HepG2 (cell line): ENCODE measurements around the gene BLOC1S4. TPM values are rescaled to one million over a fixed set of nuclear protein-coding genes. Genes with fewer than 3 reads are reported as not detected.

Experiments
- AGO2 ChIP-seq: fragments of 200-400 bp; formaldehyde crosslinking; optimal IDR thresholded peaks from 2 replicates; pipeline ENCODE3; 2017; ENCODE audit warnings: mild to moderate bottlenecking, low read depth, low read length, moderate library complexity
- CENPT ChIP-seq: sonication (generic); formaldehyde crosslinking; IDR thresholded peaks from 2 replicates; pipeline ENCODE4 v1.8.0; 2022; ENCODE audit warnings: low read depth, mild to moderate bottlenecking, moderate library complexity, missing genetic modification reagents
- FOSL1 ChIP-seq: sonication (generic); formaldehyde crosslinking; IDR thresholded peaks from 2 replicates; pipeline ENCODE4 v1.9.0; 2021; ENCODE audit warnings: missing genetic modification reagents, borderline replicate concordance
- MED8 ChIP-seq: sonication (generic); formaldehyde crosslinking; IDR thresholded peaks from 2 replicates; pipeline ENCODE4 v1.8.1; 2023; ENCODE audit warnings: mild to moderate bottlenecking, missing genetic modification reagents; ENCODE audit not compliant: insufficient replicate concordance
- POLR2A ChIP-seq, 2 experiments: IDR thresholded peaks; 2 replicates each; pipeline ENCODE4 v1.6.1; 2011; ENCODE audit warnings: low read depth in 2 of 2, low read length in 2 of 2, mild to moderate bottlenecking in 1 of 2, moderate library complexity in 1 of 2; ENCODE audit not compliant: insufficient read depth in 1 of 2
- SP4 ChIP-seq: sonication (generic); formaldehyde crosslinking; IDR thresholded peaks from 2 replicates; pipeline ENCODE4 v1.8.1; 2023; ENCODE audit warnings: mild to moderate bottlenecking, missing genetic modification reagents
- SRSF9 ChIP-seq: fragments of 200-400 bp; formaldehyde crosslinking; IDR thresholded peaks from 2 replicates; pipeline ENCODE4 v1.6.1; 2018; ENCODE audit warnings: borderline replicate concordance, mild to moderate bottlenecking, low read depth, low read length; ENCODE audit not compliant: insufficient read depth, poor library complexity, severe bottlenecking
- TARDBP ChIP-seq: sonication (generic); formaldehyde crosslinking; IDR thresholded peaks from 2 replicates; pipeline ENCODE4 v1.8.0; 2022; ENCODE audit warnings: mild to moderate bottlenecking, missing genetic modification reagents
- ZFP90 ChIP-seq: sonication (generic); formaldehyde crosslinking; IDR thresholded peaks from 2 replicates; pipeline ENCODE4 v1.8.0; 2022; ENCODE audit warnings: missing genetic modification reagents, mild to moderate bottlenecking, inconsistent platforms, borderline replicate concordance
- ZNF235 ChIP-seq: sonication (generic); formaldehyde crosslinking; IDR thresholded peaks from 2 replicates; pipeline ENCODE4 v1.8.1; 2023; ENCODE audit warnings: mild to moderate bottlenecking, missing genetic modification reagents, borderline replicate concordance
- ZNF24 ChIP-seq: fragments of 450-650 bp; IDR thresholded peaks from 2 replicates; pipeline ENCODE4 v1.6.1; 2017; ENCODE audit warnings: antibody characterized with exemption, mild to moderate bottlenecking
- polyA plus RNA-seq, 8 experiments: library from polyadenylated mRNA; depleted of rRNA in 3 of 8; stranded (reverse) in 7 of 8; unstranded in 1 of 8; fragments of >200 nt; fragmentation: Illumina TruSeq in 4 of 8; extraction: Trizol in 4 of 8; gene quantifications; 2 replicates each; pipeline versions ENCODE4 v1.2.1 to v1.2.3, GENCODE V29; 2011 to 2016; ENCODE audit warnings: low read depth in 4 of 8, missing spikeins in 1 of 8, mixed read lengths in 1 of 8; ENCODE audit not compliant: insufficient read depth in 1 of 8
- total RNA-seq, 5 experiments: library from RNA; depleted of rRNA; stranded (reverse); fragments of >200 nt; fragmentation: Illumina TruSeq; extraction: Trizol; gene quantifications; 2 replicates each; pipeline ENCODE4 v1.2.3, GENCODE V29; 2016; ENCODE audit warnings: low read depth in 1 of 5
- TF ChIP-seq, protein P1 (sequence below): sonication (generic); formaldehyde crosslinking; IDR thresholded peaks from 2 replicates; pipeline ENCODE4 v1.4.0; 2020; ENCODE audit warnings: mild to moderate bottlenecking, missing genetic modification reagents
- TF ChIP-seq, protein P2 (sequence below): sonication (generic); formaldehyde crosslinking; conservative IDR thresholded peaks from 2 replicates; pipeline ENCODE4 v1.4.0; 2020; ENCODE audit warnings: mild to moderate bottlenecking, missing genetic modification reagents, moderate library complexity
- TF ChIP-seq, protein P3 (sequence below): IDR thresholded peaks from 2 replicates; pipeline ENCODE4 v1.4.0; 2020; ENCODE audit warnings: mild to moderate bottlenecking, missing genetic modification reagents
- TF ChIP-seq, protein P4 (sequence below), 2 experiments: sonication (generic) in 1 of 2; formaldehyde crosslinking in 1 of 2; IDR thresholded peaks; 2 replicates each; pipeline versions ENCODE4 v1.4.0 to v1.6.1; 2018 to 2020; ENCODE audit warnings: missing genetic modification reagents in 2 of 2, borderline replicate concordance in 1 of 2, low read depth in 1 of 2, mild to moderate bottlenecking in 1 of 2, missing biosample characterization in 1 of 2
- TF ChIP-seq, protein P5 (sequence below): sonication (generic); formaldehyde crosslinking; IDR thresholded peaks from 2 replicates; pipeline ENCODE4 v1.8.1; 2022; ENCODE audit warnings: mild to moderate bottlenecking, missing genetic modification reagents

The BLOC1S4 gene
- total and polyA plus RNA-seq, 2 of the 13 experiments (the other 11 are each of a cell fraction or from before 2014, with no cell fraction given) = 15.5 to 20.9 TPM

DNA sequence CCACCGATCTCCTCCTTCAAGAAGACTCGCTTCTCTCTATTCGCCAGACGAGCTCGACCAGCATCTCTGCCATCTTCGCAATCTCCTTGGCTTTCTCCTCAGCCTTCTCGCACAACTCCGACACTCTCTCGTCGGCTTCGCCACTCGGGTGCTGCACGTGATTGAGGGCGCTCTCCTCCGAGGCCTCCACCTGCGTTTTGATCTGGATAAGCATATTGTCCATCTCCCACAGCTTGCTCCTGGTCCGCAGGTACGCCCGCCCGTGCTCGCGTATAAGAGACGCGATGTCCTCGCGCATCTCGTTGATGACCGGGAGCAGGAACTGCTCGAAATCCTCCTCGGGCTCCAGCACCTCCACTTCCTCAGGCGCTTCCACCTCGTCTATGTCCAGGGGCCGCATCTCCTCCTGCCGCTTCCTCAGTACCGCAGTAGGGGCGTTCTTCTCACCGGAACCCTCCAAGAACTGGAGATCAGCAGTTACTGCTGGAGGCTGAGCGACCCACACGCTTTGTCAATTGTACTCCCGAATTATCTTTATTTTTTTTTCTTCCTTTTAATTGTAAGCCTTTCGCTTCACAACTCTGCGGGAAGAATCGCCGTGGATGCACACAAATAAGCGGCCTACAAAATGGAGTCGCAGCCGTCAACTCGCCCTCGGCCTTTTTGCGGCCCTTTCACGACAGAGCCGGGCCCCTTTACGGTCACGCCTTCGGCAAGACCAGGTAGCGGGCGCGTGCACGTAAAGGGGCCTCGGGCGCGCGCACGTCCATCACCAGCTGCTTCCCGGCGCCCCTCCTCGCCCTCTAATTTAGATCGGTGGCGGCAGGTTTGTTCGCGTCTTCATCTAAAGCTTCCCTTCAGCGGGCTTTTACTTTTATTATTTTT is 6.5 kb upstream of the BLOC1S4 start, which contains the start of gene MRFAP1L1 (continued):
- TF ChIP-seq, protein P1, sequence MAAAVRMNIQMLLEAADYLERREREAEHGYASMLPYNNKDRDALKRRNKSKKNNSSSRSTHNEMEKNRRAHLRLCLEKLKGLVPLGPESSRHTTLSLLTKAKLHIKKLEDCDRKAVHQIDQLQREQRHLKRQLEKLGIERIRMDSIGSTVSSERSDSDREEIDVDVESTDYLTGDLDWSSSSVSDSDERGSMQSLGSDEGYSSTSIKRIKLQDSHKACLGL (CRISPR knock-in tag) = peak; percentile 44; the same call in 1 of the 2 replicates
- TF ChIP-seq, protein P2, sequence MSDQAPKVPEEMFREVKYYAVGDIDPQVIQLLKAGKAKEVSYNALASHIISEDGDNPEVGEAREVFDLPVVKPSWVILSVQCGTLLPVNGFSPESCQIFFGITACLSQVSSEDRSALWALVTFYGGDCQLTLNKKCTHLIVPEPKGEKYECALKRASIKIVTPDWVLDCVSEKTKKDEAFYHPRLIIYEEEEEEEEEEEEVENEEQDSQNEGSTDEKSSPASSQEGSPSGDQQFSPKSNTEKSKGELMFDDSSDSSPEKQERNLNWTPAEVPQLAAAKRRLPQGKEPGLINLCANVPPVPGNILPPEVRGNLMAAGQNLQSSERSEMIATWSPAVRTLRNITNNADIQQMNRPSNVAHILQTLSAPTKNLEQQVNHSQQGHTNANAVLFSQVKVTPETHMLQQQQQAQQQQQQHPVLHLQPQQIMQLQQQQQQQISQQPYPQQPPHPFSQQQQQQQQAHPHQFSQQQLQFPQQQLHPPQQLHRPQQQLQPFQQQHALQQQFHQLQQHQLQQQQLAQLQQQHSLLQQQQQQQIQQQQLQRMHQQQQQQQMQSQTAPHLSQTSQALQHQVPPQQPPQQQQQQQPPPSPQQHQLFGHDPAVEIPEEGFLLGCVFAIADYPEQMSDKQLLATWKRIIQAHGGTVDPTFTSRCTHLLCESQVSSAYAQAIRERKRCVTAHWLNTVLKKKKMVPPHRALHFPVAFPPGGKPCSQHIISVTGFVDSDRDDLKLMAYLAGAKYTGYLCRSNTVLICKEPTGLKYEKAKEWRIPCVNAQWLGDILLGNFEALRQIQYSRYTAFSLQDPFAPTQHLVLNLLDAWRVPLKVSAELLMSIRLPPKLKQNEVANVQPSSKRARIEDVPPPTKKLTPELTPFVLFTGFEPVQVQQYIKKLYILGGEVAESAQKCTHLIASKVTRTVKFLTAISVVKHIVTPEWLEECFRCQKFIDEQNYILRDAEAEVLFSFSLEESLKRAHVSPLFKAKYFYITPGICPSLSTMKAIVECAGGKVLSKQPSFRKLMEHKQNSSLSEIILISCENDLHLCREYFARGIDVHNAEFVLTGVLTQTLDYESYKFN (CRISPR knock-in tag) = no peak; the same call in 1 of the 2 replicates
- TF ChIP-seq SP4 (CRISPR knock-in tag) = no peak
- no peak for TF ChIP-seq SRSF9
- TF ChIP-seq ZNF24 = no peak
- TF ChIP-seq, protein P3, sequence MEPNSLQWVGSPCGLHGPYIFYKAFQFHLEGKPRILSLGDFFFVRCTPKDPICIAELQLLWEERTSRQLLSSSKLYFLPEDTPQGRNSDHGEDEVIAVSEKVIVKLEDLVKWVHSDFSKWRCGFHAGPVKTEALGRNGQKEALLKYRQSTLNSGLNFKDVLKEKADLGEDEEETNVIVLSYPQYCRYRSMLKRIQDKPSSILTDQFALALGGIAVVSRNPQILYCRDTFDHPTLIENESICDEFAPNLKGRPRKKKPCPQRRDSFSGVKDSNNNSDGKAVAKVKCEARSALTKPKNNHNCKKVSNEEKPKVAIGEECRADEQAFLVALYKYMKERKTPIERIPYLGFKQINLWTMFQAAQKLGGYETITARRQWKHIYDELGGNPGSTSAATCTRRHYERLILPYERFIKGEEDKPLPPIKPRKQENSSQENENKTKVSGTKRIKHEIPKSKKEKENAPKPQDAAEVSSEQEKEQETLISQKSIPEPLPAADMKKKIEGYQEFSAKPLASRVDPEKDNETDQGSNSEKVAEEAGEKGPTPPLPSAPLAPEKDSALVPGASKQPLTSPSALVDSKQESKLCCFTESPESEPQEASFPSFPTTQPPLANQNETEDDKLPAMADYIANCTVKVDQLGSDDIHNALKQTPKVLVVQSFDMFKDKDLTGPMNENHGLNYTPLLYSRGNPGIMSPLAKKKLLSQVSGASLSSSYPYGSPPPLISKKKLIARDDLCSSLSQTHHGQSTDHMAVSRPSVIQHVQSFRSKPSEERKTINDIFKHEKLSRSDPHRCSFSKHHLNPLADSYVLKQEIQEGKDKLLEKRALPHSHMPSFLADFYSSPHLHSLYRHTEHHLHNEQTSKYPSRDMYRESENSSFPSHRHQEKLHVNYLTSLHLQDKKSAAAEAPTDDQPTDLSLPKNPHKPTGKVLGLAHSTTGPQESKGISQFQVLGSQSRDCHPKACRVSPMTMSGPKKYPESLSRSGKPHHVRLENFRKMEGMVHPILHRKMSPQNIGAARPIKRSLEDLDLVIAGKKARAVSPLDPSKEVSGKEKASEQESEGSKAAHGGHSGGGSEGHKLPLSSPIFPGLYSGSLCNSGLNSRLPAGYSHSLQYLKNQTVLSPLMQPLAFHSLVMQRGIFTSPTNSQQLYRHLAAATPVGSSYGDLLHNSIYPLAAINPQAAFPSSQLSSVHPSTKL (CRISPR knock-in tag) = no peak; the same call in 1 of the 2 replicates
- TF ChIP-seq MED8 = no peak
- no peak for TF ChIP-seq CENPT (CRISPR knock-in tag)
- TF ChIP-seq TARDBP (CRISPR knock-in tag) = 0 out of 2 replicates have a peak, but pooled peaks have one; percentile 28
- no peak for TF ChIP-seq ZFP90 (CRISPR knock-in tag)
- TF ChIP-seq AGO2 = no peak
- TF ChIP-seq, protein P4, sequence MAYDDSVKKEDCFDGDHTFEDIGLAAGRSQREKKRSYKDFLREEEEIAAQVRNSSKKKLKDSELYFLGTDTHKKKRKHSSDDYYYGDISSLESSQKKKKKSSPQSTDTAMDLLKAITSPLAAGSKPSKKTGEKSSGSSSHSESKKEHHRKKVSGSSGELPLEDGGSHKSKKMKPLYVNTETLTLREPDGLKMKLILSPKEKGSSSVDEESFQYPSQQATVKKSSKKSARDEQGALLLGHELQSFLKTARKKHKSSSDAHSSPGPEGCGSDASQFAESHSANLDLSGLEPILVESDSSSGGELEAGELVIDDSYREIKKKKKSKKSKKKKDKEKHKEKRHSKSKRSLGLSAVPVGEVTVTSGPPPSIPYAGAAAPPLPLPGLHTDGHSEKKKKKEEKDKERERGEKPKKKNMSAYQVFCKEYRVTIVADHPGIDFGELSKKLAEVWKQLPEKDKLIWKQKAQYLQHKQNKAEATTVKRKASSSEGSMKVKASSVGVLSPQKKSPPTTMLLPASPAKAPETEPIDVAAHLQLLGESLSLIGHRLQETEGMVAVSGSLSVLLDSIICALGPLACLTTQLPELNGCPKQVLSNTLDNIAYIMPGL (CRISPR knock-in tag; IDR thresholded peaks at IDR 0.05; ENCODE audit: borderline replicate concordance in 1 of 2, low read depth in 1 of 2) = peak in 1 of 2 experiments; percentile 81; a peak in 2 of 4 replicates
- no peak for TF ChIP-seq ZNF235
- peak in 1 of 2 experiments; percentile 65; a peak in 2 of 4 replicates for TF ChIP-seq POLR2A (IDR thresholded peaks at IDR 0.05; ENCODE audit: insufficient read depth in 1 of 2, low read depth in 2 of 2, low read length in 2 of 2)
- TF ChIP-seq FOSL1 (CRISPR knock-in tag) = no peak
- TF ChIP-seq, protein P5, sequence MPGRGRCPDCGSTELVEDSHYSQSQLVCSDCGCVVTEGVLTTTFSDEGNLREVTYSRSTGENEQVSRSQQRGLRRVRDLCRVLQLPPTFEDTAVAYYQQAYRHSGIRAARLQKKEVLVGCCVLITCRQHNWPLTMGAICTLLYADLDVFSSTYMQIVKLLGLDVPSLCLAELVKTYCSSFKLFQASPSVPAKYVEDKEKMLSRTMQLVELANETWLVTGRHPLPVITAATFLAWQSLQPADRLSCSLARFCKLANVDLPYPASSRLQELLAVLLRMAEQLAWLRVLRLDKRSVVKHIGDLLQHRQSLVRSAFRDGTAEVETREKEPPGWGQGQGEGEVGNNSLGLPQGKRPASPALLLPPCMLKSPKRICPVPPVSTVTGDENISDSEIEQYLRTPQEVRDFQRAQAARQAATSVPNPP (CRISPR knock-in tag) = no peak
